ENCODE data around the gene CHKB. TPM values are rescaled to one million over a fixed set of nuclear protein-coding genes. Genes with fewer than 3 reads are reported as not detected.

CHKB gene
- total RNA-seq, 2 experiments from 2014 or later, result 85.8 to 100 TPM

- no peak for DNase-seq (ENCODE audit: low spot score)
- BruUV-seq (replicated peaks), result no TSS peak
- ChIA-PET POLR2A (no interaction called here), CTCF (ENCODE audit: unreplicated experiment) (interaction anchor here (0.6 kb wide), 1 partner anchor 38 kb away, joined by 3 read pairs; no protein-coding TSS in a partner anchor)
- H3K27ac ChIP-seq (ENCODE audit: low read depth, low read length, poor library complexity, severe bottlenecking), result no peak overlapping the region
- intact Hi-C loops (cut with micrococcal nuclease; ENCODE audit: unreplicated experiment), result loop anchor here (2.0 kb wide), 2 partner anchors 62 to 158 kb away; no protein-coding TSS in a partner anchor
- H3K79me2 ChIP-seq (ENCODE audit: insufficient read depth, low read depth, low read length), result no peaks in the 10 kb centered on the region
- H3K9me3 ChIP-seq (ENCODE audit: low read length), result no peaks in the 10 kb centered on the region
- no peaks in the 10 kb centered on the region for H3K9me2 ChIP-seq (ENCODE audit: insufficient read depth, low read length)
- peak overlapping the region; percentile 77 for H3K4me2 ChIP-seq (ENCODE audit: low read length)
- no peaks in the 10 kb centered on the region for H4K20me1 ChIP-seq (ENCODE audit: insufficient read depth, low read length)
- peaks cover 5% of the 10 kb centered on the region for H3K4me1 ChIP-seq (ENCODE audit: insufficient read depth, low read length, poor library complexity, severe bottlenecking)
- no peak for TF ChIP-seq EZH2phosphoT487 (IDR thresholded peaks at IDR 0.05; ENCODE audit: borderline replicate concordance, low read depth, low read length)
- TF ChIP-seq, protein P1, sequence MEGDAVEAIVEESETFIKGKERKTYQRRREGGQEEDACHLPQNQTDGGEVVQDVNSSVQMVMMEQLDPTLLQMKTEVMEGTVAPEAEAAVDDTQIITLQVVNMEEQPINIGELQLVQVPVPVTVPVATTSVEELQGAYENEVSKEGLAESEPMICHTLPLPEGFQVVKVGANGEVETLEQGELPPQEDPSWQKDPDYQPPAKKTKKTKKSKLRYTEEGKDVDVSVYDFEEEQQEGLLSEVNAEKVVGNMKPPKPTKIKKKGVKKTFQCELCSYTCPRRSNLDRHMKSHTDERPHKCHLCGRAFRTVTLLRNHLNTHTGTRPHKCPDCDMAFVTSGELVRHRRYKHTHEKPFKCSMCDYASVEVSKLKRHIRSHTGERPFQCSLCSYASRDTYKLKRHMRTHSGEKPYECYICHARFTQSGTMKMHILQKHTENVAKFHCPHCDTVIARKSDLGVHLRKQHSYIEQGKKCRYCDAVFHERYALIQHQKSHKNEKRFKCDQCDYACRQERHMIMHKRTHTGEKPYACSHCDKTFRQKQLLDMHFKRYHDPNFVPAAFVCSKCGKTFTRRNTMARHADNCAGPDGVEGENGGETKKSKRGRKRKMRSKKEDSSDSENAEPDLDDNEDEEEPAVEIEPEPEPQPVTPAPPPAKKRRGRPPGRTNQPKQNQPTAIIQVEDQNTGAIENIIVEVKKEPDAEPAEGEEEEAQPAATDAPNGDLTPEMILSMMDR (conservative IDR thresholded peaks at IDR 0.05; ENCODE audit: low read length), result no peak
- H2AFZ ChIP-seq (ENCODE audit: low read length), result peak overlapping the region; percentile 79; the same call in 1 of the 2 replicates
- peak overlapping the region; percentile 93 for H3K4me3 ChIP-seq (ENCODE audit: low read depth, low read length, poor library complexity, severe bottlenecking)
- H3K36me3 ChIP-seq (ENCODE audit: insufficient read depth, low read length), result no peaks in the 10 kb centered on the region
Observed at GRCh38 chr22:50628543-50629134, 46.0 kb upstream of the CHKB start.

GRCh38 chr22:50627642-50628542, 45.2 kb upstream of the CHKB start, which contains the start of gene ARSA:
TSS of gene ARSA (minus strand) at chr22:50628152. CDS start at chr22:50627779, 373 bp downstream.
- Histone ChIP-seq H3K9me3 (ENCODE audit: low read length) (no peaks in the 10 kb centered on the region), H3K79me2 (ENCODE audit: insufficient read depth, low read depth, low read length) (no peaks in the 10 kb centered on the region), H3K4me2 (ENCODE audit: low read length) (peak within 1 kb of the TSS; percentile 77), H3K36me3 (ENCODE audit: insufficient read depth, low read length) (no peaks in the 10 kb centered on the region), H3K4me1 (ENCODE audit: insufficient read depth, low read length, poor library complexity, severe bottlenecking) (peaks cover 10% of the 10 kb centered on the region), H4K20me1 (ENCODE audit: insufficient read depth, low read length) (no peaks in the 10 kb centered on the region), H3K9me2 (ENCODE audit: insufficient read depth, low read length) (no peaks in the 10 kb centered on the region), H3K27ac (ENCODE audit: low read depth, low read length, poor library complexity, severe bottlenecking) (no peak within 1 kb of the TSS), H2AFZ (ENCODE audit: low read length) (peak within 1 kb of the TSS; percentile 79; the same call in 1 of the 2 replicates), H3K4me3 (ENCODE audit: low read depth, low read length, poor library complexity, severe bottlenecking) (peak within 1 kb of the TSS; percentile 93)
- TSS peak; percentile 61 for BruUV-seq (replicated peaks)
- POLR2A ChIA-PET, result no interaction called here
- CTCF ChIA-PET (ENCODE audit: unreplicated experiment), result interaction anchor here (0.6 kb wide), 1 partner anchor 37 kb away, joined by 3 read pairs; no protein-coding TSS in a partner anchor
- DNase-seq (ENCODE audit: low spot score), result peak; percentile 90
- TF ChIP-seq, protein P1 (conservative IDR thresholded peaks at IDR 0.05; ENCODE audit: low read length), result peak; percentile 55
- no peak for TF ChIP-seq EZH2phosphoT487 (IDR thresholded peaks at IDR 0.05; ENCODE audit: borderline replicate concordance, low read depth, low read length)
- intact Hi-C loops (cut with micrococcal nuclease; ENCODE audit: unreplicated experiment), result loop anchor here (2.0 kb wide), 2 partner anchors 63 to 157 kb away; no protein-coding TSS in a partner anchor

Data from OCI-LY7 (cell line).